ENCODE results near the gene CRHR2.

The CRHR2 gene

GRCh38 chr7:30706316-30706715, 24.1 kb upstream of the CRHR2 start:
- DNase-seq = no peak

DNA sequence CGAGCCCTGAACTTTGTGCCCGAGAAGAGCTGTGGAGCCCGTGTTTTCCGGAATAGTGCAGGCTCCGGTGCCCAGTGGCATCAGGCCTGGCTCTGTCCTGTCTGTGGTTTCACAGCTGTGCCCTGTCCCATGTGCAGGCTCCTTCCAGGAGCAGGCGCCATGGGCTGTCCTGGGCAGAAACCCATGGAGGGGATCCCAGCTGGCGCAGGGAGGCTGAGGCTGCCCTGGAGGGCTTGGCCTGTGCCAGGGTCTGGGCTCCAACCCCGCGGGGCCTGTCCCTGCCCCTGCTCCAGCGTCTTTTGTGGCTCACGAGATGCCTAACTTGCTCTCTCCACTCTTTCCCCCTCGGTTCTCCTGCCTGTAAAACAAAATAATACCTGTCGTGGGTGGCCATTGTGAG, 23.3 kb upstream of the CRHR2 start:
- no peak for DNase-seq

DNA sequence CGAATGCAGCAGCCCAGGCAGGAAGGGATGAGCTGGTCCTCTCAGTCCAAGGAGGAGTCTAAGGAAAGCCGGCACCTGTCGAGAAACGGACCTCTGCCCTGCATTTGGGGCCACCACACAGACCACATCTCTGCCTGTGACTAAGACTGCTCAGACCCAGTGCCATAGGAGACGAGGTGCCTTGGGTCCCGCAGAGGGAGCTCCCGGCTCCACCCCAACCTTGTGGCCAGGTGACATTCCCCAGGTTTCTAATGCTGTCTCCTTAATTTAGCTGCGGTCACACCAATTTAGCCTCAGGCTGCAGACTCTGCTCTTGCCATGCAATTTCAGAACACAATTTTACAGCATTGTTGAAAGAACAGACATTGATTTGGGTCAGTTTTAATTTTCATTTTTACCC, 22.8 kb upstream of the CRHR2 start:
- DNase-seq = no peak

- DNase-seq = no peak
Observed at GRCh38 chr7:30703756-30704155, 21.5 kb upstream of the CRHR2 start.

DNA sequence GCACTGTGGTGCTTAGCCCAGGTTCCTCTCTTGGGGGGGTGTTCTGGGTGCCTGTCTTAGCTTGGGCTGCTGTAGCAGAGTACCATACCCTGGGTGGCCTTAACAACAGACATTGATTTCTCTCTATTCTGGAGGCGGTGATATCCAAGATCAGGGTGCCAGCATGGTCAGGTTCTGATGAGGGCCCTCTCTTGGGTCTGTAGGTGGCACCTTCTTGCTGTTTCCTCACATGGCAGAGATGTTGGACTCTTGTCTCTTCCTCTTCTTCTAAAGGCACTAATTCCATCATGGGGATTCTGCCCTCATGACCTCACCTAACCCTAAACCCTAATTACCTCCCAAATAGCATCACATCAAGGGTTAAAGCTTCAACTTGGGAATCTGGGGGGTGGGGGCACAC, 19.9 kb upstream of the CRHR2 start:
- no peak for DNase-seq

- DNase-seq = no peak
Observed at GRCh38 chr7:30700941-30701340, 18.7 kb upstream of the CRHR2 start.

GRCh38 chr7:30699706-30700495, 17.6 kb upstream of the CRHR2 start:
- peak; percentile 45 for DNase-seq

- no peak for DNase-seq
Observed at GRCh38 chr7:30698481-30698880, 16.2 kb upstream of the CRHR2 start.

GRCh38 chr7:30697719-30698460, 15.6 kb upstream of the CRHR2 start:
- no peak for DNase-seq

DNA sequence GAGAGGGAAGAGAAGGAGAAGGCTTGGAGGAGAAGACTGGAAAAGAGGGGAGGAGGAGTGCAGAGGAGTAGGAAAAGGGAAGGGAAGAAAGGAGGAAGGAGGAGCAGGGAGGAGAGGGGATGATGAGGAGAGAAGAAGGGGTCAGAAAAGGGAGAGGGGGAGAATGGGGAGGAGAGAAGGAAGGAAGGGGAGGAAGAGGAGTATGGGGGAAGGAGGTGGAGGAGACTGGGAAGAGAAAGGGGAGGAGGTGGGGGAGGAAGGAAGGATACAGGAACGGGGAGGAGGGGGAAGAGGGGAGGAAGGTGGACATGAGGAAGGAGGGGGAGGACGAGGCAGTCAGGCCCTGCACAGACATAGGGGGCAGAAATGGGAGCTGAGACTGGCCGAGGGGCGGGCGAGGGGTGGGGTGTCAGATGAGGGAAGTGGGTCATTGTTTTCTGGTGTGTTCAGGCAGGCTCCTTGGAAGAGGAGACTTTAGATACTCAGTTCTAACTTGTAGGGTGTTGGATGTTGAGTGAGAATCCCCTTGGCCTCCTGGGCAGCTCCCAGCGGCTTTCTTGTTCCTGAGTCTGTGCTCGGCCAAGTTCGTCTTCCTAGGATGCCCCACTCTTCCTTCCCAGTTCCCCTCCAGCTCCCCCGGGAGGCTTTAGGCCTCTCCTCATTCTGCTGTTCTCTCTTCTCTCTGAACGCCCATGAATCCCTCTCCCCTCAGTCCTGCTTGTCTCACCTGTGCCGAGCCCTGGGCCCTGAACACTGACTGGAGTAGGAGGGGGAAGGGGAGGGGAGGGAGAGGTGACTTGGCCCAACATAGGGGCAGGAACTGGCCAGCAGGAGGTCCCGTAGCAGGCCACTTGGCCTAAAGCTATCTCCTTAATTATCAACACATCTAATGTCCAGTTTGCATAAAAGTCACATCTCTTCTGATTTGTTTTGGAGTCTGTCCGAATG, 12.8 kb upstream of the CRHR2 start:
- no peak for DNase-seq

DNA sequence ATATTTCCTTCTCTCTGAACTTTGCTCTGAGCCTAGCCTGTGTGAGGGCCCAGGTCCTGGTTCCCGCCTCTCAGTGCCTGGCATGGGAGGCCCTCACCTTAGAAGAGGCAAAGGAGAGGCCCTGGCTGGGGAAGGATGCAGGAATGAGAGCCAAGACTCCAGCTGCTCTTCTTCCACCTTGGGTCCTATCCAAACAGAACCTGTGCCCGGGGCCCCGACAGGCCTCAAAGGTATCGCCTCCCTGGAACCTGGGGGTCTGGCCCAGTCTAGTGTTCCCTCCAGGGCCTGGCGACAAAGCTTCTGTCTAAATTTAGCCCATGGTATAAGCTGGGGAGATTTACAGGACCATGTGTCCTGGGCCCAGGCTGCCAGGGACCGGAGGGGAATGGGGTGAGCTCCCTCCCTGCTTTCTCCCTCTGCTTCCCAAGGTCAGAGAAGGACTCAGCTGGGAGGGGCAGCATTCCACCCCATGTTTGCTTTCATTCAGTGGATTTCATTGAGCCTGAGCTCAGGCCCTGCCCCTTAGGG, 12.0 kb upstream of the CRHR2 start:
- DNase-seq = no peak

GRCh38 chr7:30692882-30693281, 10.6 kb upstream of the CRHR2 start:
- no peak for DNase-seq

- DNase-seq = no peak
Observed at GRCh38 chr7:30692438-30692837, 10.2 kb upstream of the CRHR2 start.

DNA sequence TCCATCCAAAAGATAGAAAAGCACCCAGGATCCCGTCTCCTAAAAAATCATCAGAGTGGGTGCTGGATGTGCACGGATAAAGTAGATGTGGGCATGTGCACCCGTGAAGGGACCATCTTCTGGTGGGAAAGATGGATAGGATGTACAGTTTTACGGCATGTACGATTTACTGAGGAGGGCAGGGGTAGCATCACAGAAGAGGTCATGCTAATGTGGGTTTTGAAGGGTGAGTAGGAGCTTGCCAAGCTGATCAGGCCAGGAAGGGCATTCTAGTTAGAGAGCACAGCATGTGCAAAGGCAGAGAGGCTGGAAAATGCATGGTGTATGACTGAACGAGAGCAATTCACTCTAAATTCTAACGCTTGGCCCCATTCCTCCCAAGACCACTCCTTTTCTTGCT, 7.8 kb upstream of the CRHR2 start:
- no peak for DNase-seq

DNA sequence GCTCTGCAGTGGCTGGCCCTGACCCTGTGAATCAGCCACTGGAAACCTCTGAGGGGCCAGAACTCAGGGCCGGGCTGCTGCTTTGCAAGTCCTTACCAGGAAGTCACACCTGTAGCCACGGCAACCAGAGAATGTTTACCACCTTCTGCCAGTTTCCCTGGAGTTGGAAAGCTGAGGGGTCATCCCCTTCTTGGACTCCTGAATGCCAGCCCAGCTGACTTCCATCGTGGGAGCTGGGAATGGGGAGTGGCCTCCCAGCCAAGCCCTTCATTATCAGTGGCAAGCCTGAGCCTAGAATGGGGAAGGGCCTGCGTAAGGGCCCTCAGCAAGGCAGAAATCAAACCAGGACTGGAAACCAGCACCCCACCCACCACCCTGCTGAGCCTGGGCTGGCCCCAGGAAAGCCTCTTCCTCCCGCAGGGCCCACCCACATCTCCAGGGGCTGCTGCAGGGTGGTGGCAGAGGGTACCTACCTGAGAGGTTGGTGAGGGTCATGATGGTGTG, 6.5 kb upstream of the CRHR2 start:
- DNase-seq = no peak

DNA sequence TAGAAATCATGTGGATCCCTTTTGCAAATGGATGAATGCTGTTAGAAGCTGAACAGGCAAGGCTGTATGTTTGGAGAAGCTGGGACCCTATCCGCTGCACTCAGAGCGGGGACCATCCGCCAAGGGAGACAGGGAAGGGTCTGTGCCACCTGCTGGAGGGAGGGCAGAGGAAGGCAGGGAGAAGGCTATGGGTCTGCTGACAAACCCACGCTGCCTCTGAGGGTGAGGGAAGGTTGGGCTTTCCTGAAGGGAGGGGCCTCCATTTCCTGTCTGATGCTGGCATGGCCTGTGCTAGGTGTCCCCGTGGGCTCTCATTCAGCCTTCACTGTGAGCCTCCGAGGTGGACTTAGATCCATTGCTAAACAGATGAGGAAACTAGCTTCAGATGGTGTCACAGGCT, 5.3 kb upstream of the CRHR2 start:
- DNase-seq = no peak

DNA sequence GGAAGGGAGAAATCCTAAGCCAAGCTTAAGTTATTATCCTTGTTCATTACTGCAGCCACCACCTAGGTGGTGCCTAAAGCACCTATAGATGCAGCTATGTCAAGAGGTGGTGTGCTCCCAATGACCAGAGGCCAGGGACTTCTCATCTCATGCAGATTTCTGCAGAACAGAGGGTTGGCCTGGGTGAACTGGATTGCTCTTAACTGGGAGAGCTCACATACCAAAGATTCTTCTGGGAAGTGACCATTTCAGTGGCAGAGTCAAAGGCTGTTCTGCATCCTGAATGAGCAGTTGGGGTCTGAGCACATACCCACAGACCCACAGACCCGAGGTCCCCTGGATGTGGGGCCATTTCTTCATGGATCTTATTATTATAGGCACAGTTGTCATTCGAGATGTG, 2.1 kb upstream of the CRHR2 start:
- DNase-seq = no peak

GRCh38 chr7:30683816-30684215, 1.6 kb upstream of the CRHR2 start:
- DNase-seq = no peak

DNA sequence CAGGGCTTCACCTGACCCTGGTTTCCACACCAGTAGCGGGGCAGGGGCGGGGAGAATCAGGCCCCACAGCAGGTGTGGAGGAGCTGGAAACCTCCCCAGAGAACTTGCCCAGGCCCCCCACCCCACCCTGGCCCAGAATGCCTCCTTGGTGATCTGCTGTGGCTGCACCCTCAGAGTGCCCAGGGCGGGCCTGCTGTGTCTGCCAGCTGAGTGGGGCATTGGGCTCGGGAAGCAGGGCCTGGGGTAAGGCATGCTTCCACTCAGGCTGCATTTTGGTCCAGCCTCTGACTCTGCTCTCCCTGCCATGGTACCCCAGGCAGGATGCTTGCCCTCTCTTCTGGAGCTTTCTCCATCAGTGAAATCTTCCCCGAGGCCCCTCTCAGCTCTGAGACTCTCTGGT, 1.1 kb upstream of the CRHR2 start:
- DNase-seq = no peak

GRCh38 chr7:30681815-30682211, 443 bp downstream of the CRHR2 start:
- peak; percentile 62 for DNase-seq

- DNase-seq = no peak
Observed at GRCh38 chr7:30681331-30681797, 892 bp downstream of the CRHR2 start.

DNA sequence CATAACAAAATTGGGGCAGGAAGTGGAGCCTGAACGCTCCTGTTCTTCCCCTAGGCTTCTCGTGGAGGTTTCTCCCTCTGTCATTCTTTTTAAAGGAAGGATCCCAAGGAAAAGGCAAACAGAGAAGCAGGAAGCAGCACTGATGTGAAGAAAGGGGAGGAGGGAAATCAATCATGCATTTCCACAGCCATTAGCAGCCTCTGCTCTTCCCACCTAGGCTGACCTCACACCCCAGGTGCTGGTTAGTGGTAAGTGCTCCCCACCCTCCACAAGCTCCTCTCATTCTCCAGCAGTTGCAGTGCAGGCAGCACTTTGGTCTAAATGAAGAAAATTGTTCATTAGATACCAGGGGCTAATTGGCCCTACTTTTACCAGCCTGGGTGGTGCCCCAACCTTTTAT, 2.6 kb downstream of the CRHR2 start:
- DNase-seq = no peak

- DNase-seq = no peak
Observed at GRCh38 chr7:30678805-30679204, 3.5 kb downstream of the CRHR2 start.

Data from eye (tissue), 1 donor.